Measurements from ENCODE around the gene EMC9. TPM values are rescaled to one million over a fixed set of nuclear protein-coding genes. Genes with fewer than 3 reads are reported as not detected.

EMC9 gene
- total RNA-seq, 4 donors from 2014 or later: 8.3 to 25.5 (median 16.9) TPM

- H3K27me3 ChIP-seq: no peaks in the 10 kb centered on the region
- no peak for DNase-seq
- H3K27ac ChIP-seq: no peak overlapping the region
- WGBS, 2 donors: 91 to 92% methylated on average over 11 to 12 of the region's 12 CpGs
- TF ChIP-seq POLR2A (IDR thresholded peaks at IDR 0.05): no peak
- no peak for TF ChIP-seq CTCF (IDR thresholded peaks at IDR 0.05)
- peaks cover 34 to 46% of the 10 kb centered on the region in 2 donors for H3K36me3 ChIP-seq
- H3K4me1 ChIP-seq: peaks cover 9 to 14% of the 10 kb centered on the region in 2 donors
- intact Hi-C loops (cut with DNase I): no loop called here
- H3K4me3 ChIP-seq (replicated peaks in 1 of 3): no peak overlapping the region
- H3K9me3 ChIP-seq: no peaks in the 10 kb centered on the region
Measured at GRCh38 chr14:24157331-24157730, 15.9 kb upstream of the EMC9 start.

DNA sequence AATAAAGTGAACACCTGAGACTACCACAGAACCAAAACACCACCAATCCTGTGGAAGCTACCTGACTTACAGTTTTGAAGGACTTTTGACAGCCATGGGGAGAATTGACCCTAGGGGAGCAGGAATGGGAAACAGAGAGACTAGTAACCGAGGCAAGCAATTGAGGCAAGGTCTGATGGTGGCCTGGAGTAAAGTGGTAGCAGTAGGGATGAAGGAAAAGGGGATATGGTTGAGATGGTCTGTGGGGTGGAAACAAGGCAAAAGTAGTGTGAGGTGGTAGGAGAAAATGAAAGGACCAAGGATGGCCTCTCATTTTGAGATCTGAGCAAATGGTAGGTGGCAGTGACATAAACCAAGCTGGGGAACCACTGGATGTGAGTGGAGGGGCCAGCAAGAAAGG, 15.4 kb upstream of the EMC9 start:
- H3K9me3 ChIP-seq: no peaks in the 10 kb centered on the region
- H3K4me1 ChIP-seq: peaks cover 4 to 10% of the 10 kb centered on the region in 2 donors
- H3K4me3 ChIP-seq (replicated peaks in 1 of 3): no peak overlapping the region
- no peak for TF ChIP-seq CTCF (IDR thresholded peaks at IDR 0.05)
- no peak for DNase-seq
- H3K27me3 ChIP-seq: no peaks in the 10 kb centered on the region
- 91 to 92% methylated on average over 1 of the region's 1 CpG for WGBS, 2 donors
- intact Hi-C loops (cut with DNase I): no loop called here
- peaks cover 36 to 49% of the 10 kb centered on the region in 2 donors for H3K36me3 ChIP-seq
- no peak overlapping the region for H3K27ac ChIP-seq

DNA sequence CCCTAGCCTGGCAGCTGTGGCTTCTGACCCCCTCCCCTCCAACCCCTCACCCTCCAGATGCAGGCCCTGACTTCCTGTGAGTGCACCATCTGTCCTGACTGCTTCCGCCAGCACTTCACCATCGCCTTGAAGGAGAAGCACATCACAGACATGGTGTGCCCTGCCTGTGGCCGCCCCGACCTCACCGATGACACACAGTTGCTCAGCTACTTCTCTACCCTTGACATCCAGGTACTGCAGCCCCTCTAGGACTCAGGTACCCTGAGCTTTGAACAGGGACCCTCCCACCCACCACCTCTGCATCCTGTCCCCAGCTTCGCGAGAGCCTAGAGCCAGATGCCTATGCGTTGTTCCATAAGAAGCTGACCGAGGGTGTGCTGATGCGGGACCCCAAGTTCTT, 13.7 kb upstream of the EMC9 start:
- H3K36me3 ChIP-seq: peaks cover 49 to 61% of the 10 kb centered on the region in 2 donors

DNA sequence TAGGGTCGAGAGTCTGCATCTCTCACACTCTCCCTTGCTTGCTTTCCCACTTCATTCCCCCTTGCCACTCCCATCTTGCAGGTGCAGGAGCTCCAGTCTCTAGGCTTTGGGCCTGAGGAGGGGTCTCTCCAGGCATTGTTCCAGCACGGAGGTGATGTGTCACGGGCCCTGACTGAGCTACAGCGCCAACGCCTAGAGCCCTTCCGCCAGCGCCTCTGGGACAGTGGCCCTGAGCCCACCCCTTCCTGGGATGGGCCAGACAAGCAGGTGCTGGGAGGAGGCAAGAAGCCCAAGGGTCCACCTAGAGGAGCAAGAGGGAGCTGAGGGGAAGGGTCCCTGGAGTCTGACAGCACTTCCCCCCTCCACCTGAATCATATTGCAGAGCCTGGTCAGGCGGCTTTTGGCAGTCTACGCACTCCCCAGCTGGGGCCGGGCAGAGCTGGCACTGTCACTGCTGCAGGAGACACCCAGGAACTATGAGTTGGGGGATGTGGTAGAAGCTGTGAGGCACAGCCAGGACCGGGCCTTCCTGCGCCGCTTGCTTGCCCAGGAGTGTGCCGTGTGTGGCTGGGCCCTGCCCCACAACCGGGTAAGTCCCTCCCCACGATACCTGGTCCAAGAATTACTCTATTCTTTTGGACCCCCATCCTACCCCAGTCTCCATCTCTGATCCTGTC, 10.2 kb upstream of the EMC9 start:
- intact Hi-C loops (cut with DNase I): no loop called here
- H3K27ac ChIP-seq: no peak overlapping the region
- H3K36me3 ChIP-seq: peaks cover 38 to 47% of the 10 kb centered on the region in 2 donors
- H3K9me3 ChIP-seq: no peaks in the 10 kb centered on the region
- DNase-seq: no peak
- 95 to 97% methylated on average over 16 of the region's 16 CpGs for WGBS, 2 donors
- no peaks in the 10 kb centered on the region for H3K27me3 ChIP-seq
- H3K4me1 ChIP-seq: peaks cover 8% of the 10 kb centered on the region in 2 donors
- no peak overlapping the region for H3K4me3 ChIP-seq (replicated peaks in 1 of 3)
- TF ChIP-seq POLR2A (IDR thresholded peaks at IDR 0.05) (no peak), CTCF (IDR thresholded peaks at IDR 0.05) (no peak)

More for the DNA sequence above, 13.7 kb upstream of the EMC9 start:
- no peaks in the 10 kb centered on the region for H3K9me3 ChIP-seq
- 91 to 97% methylated on average over 9 to 10 of the region's 10 CpGs for WGBS, 2 donors
- H3K27me3 ChIP-seq: no peaks in the 10 kb centered on the region
- no peak overlapping the region for H3K27ac ChIP-seq
- no peak for DNase-seq
- no peak overlapping the region for H3K4me3 ChIP-seq (replicated peaks in 1 of 3)
- H3K4me1 ChIP-seq: no peaks in the 10 kb centered on the region
- no peak for TF ChIP-seq POLR2A (IDR thresholded peaks at IDR 0.05)
- intact Hi-C loops (cut with DNase I): no loop called here

DNA sequence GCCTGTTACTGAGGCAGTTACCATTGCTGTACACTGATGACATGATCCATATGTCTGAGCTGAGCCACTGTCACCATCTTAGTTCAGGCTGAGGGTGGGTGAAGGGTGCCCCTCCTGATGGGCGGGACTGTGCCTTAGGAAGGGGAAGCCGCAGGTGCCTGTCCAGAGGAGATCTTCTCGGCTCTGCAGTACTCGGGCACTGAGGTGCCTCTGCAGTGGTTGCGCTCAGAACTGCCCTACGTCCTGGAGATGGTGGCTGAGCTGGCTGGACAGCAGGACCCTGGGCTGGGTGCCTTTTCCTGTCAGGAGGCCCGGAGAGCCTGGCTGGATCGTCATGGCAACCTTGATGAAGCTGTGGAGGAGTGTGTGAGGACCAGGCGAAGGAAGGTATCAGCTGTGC, 9.6 kb upstream of the EMC9 start:
- 88 to 91% methylated on average over 9 of the region's 9 CpGs for WGBS, 2 donors
- peaks cover 35 to 42% of the 10 kb centered on the region in 2 donors for H3K36me3 ChIP-seq
- intact Hi-C loops (cut with DNase I): no loop called here

More for the DNA sequence above, 9.6 kb upstream of the EMC9 start:
- peaks cover 9 to 11% of the 10 kb centered on the region in 2 donors for H3K4me1 ChIP-seq
- no peaks in the 10 kb centered on the region for H3K9me3 ChIP-seq
- TF ChIP-seq POLR2A (IDR thresholded peaks at IDR 0.05) (no peak), CTCF (IDR thresholded peaks at IDR 0.05) (no peak)
- H3K27me3 ChIP-seq: no peaks in the 10 kb centered on the region
- no peak overlapping the region for H3K27ac ChIP-seq
- no peak overlapping the region for H3K4me3 ChIP-seq (replicated peaks in 1 of 3)
- DNase-seq: no peak

All from thyroid gland (tissue), 4 donors.